GM12878 (cell line): ENCODE data around the gene ADRA2B. TPM values are rescaled to one million over a fixed set of nuclear protein-coding genes. Genes with fewer than 3 reads are reported as not detected.

ENCODE experiments used
- BCL3 ChIP-seq: IDR thresholded peaks from 2 replicates; pipeline ENCODE4 v1.6.1; 2011; ENCODE audit warnings: borderline replicate concordance, low read depth, mild to moderate bottlenecking, moderate library complexity, low read length; ENCODE audit not compliant: insufficient read depth, poor library complexity, severe bottlenecking
- CBX3 ChIP-seq: fragments of 200-600 bp; sonication (generic); IDR thresholded peaks from 2 replicates; pipeline ENCODE4 v1.6.1; 2016; ENCODE audit warnings: low read depth, borderline replicate concordance
- CEBPB ChIP-seq, 2 experiments: fragments of 150-350 bp in 1 of 2; IDR thresholded peaks; 2 replicates each; pipeline ENCODE4 v1.6.1; 2012 to 2014; ENCODE audit warnings: low read depth in 2 of 2, low read length in 2 of 2, borderline replicate concordance in 1 of 2, inconsistent platforms in 1 of 2
- CHD1 ChIP-seq: IDR thresholded peaks from 2 replicates; pipeline ENCODE4 v1.6.1; 2012; ENCODE audit warnings: low read depth, low read length, improper control_type of control experiment
- CHD2 ChIP-seq: IDR thresholded peaks from 2 replicates; pipeline ENCODE4 v1.6.1; 2011; ENCODE audit warnings: low read depth, low read length, improper control_type of control experiment, borderline replicate concordance
- ETV6 ChIP-seq, 2 experiments: fragments of 450-650 bp in 1 of 2; IDR thresholded peaks in 1 of 2; conservative IDR thresholded peaks in 1 of 2; 2 replicates each; pipeline ENCODE4 v1.6.1; 2014; ENCODE audit warnings: antibody characterized with exemption in 1 of 2, borderline replicate concordance in 1 of 2, low read depth in 1 of 2, mild to moderate bottlenecking in 1 of 2, moderate library complexity in 1 of 2
- HCFC1 ChIP-seq: fragments of 150-350 bp; IDR thresholded peaks from 2 replicates; pipeline ENCODE4 v1.6.1; 2014; ENCODE audit warnings: low read length
- IKZF1 ChIP-seq: fragments of 450-650 bp; conservative IDR thresholded peaks from 2 replicates; pipeline ENCODE4 v1.6.1; 2017; ENCODE audit warnings: antibody characterized with exemption, mild to moderate bottlenecking
- IRF5 ChIP-seq: fragments of 450-650 bp; IDR thresholded peaks from 2 replicates; pipeline ENCODE4 v1.6.1; 2017; ENCODE audit warnings: borderline replicate concordance
- KLF5 ChIP-seq: fragments of 450-650 bp; IDR thresholded peaks from 2 replicates; pipeline ENCODE4 v1.6.1; 2014; ENCODE audit warnings: mild to moderate bottlenecking; ENCODE audit not compliant: partially characterized antibody
- MEF2A ChIP-seq: IDR thresholded peaks from 2 replicates; pipeline ENCODE4 v1.6.1; 2011; ENCODE audit warnings: low read depth, mild to moderate bottlenecking, low read length, moderate library complexity; ENCODE audit not compliant: insufficient read depth
- NFIC ChIP-seq: IDR thresholded peaks from 2 replicates; pipeline ENCODE4 v1.6.1; 2012; ENCODE audit warnings: low read depth, mild to moderate bottlenecking, inconsistent platforms, low read length, moderate library complexity
- PAX5 ChIP-seq: IDR thresholded peaks from 2 replicates; pipeline ENCODE4 v1.6.1; 2011; ENCODE audit warnings: low read depth, low read length, borderline replicate concordance
- POLR2AphosphoS2 ChIP-seq: IDR thresholded peaks from 2 replicates; pipeline ENCODE4 v1.6.1; 2011; ENCODE audit warnings: low read depth, mild to moderate bottlenecking, low read length, improper control_type of control experiment, moderate library complexity
- POU2F2 ChIP-seq: IDR thresholded peaks from 3 replicates; pipeline ENCODE4 v1.6.1; 2011; ENCODE audit warnings: low read depth, mild to moderate bottlenecking, low read length, borderline replicate concordance
- RELA ChIP-seq: fragments of 450-650 bp; IDR thresholded peaks from 2 replicates; pipeline ENCODE4 v1.8.0; 2014; ENCODE audit warnings: borderline replicate concordance; ENCODE audit not compliant: partially characterized antibody
- SP1 ChIP-seq: IDR thresholded peaks from one replicate; pipeline ENCODE4 v1.6.1; 2011; ENCODE audit warnings: low read depth, low read length
- STAT1 ChIP-seq: fragments of 450-650 bp; conservative IDR thresholded peaks from 2 replicates; pipeline ENCODE4 v1.6.1; 2014; ENCODE audit warnings: antibody characterized with exemption, mild to moderate bottlenecking
- WRNIP1 ChIP-seq: IDR thresholded peaks from 2 replicates; pipeline ENCODE4 v1.6.1; 2011; ENCODE audit warnings: low read depth, low read length, improper control_type of control experiment, borderline replicate concordance
- ZBED1 ChIP-seq: IDR thresholded peaks from 2 replicates; pipeline ENCODE4 v1.6.1; 2016; ENCODE audit warnings: borderline replicate concordance
- ZBTB33 ChIP-seq: fragments of 450-650 bp; IDR thresholded peaks from 2 replicates; pipeline ENCODE4 v1.6.1; 2017; ENCODE audit warnings: mild to moderate bottlenecking
- ZNF217 ChIP-seq: fragments of 450-650 bp; IDR thresholded peaks from 2 replicates; pipeline ENCODE4 v1.6.1; 2017; ENCODE audit warnings: antibody characterized with exemption, mild to moderate bottlenecking
- ZNF24 ChIP-seq: fragments of 450-650 bp; IDR thresholded peaks from 2 replicates; pipeline ENCODE4 v1.6.1; 2017; ENCODE audit warnings: antibody characterized with exemption, mild to moderate bottlenecking
- ZNF274 ChIP-seq: IDR thresholded peaks from one replicate; pipeline ENCODE4 v1.8.0; 2011; ENCODE audit not compliant: insufficient read length, insufficient read depth
- polyA plus RNA-seq, 11 experiments: library from polyadenylated mRNA; depleted of rRNA in 4 of 11; unstranded in 6 of 11; stranded (reverse) in 5 of 11; fragments of >200 nt; fragmentation: Nextera tagmentation in 4 of 11; fragmentation: Illumina TruSeq in 1 of 11; extraction: Ambion mirVana in 4 of 11; extraction: Trizol in 1 of 11; gene quantifications; 1 replicate in 1 of 11; 2 replicates in 10 of 11; pipeline versions ENCODE4 v1.2.1 to v1.2.3, GENCODE V29; 2011 to 2016; ENCODE audit warnings: inconsistent platforms in 2 of 11, missing spikeins in 2 of 11, low read depth in 1 of 11
- total RNA-seq, 4 experiments: library from RNA; depleted of rRNA in 3 of 4; stranded (reverse); fragments of >200 nt in 3 of 4; fragmentation: Illumina TruSeq in 1 of 4; extraction: Trizol in 1 of 4; gene quantifications; 2 replicates each; pipeline versions ENCODE4 v1.2.1 to v1.2.3, GENCODE V29; 2013 to 2021
- TF ChIP-seq, protein P1 (sequence below): fragments of 450-650 bp; IDR thresholded peaks from 2 replicates; pipeline ENCODE4 v1.6.1; 2014; ENCODE audit warnings: mild to moderate bottlenecking

The ADRA2B gene
- total and polyA plus RNA-seq, 10 of the 15 experiments (the other 5 are each of a cell fraction or from before 2014, with no cell fraction given) = 0.01 to 0.10 (median 0.04) TPM; not detected in 6

DNA sequence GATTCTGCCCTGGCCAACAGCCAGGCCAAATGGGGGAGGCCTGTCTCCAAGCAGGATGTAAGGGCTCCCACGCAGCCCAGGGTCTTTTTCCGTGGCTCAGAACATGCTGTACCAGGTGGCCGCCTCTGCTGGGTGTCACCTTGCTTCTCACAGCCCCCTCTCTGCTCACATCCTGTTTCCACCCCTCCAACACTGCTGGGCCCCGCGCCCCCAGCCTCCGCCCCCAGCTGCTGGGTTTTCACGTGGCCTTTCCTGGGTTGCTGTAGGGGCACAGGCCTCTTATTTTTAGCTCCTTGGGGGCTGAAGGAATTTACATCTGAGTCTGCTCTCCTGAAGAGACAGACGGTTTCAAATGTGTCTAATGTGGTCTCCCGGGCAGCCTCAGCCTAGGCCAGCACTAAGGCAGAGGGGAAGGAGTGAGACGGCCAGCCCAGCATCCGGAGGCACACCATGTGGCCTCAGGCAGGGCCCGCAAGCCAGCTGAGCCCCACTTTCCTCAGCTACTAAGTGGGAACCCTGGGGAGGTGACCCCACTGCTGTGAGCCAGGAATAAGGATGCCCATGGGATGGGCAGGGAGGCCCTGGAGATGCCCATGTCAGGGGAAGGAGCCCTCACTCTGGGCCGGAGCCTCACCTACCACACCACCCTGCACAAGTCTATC, 47.5 kb upstream of the ADRA2B start (continued):
- TF ChIP-seq, protein P1, sequence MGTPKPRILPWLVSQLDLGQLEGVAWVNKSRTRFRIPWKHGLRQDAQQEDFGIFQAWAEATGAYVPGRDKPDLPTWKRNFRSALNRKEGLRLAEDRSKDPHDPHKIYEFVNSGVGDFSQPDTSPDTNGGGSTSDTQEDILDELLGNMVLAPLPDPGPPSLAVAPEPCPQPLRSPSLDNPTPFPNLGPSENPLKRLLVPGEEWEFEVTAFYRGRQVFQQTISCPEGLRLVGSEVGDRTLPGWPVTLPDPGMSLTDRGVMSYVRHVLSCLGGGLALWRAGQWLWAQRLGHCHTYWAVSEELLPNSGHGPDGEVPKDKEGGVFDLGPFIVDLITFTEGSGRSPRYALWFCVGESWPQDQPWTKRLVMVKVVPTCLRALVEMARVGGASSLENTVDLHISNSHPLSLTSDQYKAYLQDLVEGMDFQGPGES = no peak; the same call in 1 of the 2 replicates
- peak; percentile 84 for TF ChIP-seq SP1
- TF ChIP-seq ZNF217 = 0 out of 2 replicates have a peak, but pooled peaks have one; percentile 18
- peak; percentile 70; the same call in 1 of the 2 replicates for TF ChIP-seq POLR2AphosphoS2
- peak; percentile 75 for TF ChIP-seq KLF5
- TF ChIP-seq HCFC1 = peak; percentile 32; the same call in 1 of the 2 replicates
- TF ChIP-seq WRNIP1 = no peak
- peak; percentile 19 for TF ChIP-seq RELA
- TF ChIP-seq NFIC = no peak
- TF ChIP-seq PAX5 = peak; percentile 80
- TF ChIP-seq CBX3 = no peak
- no peak for TF ChIP-seq IRF5
- TF ChIP-seq ZNF274 = no peak
- TF ChIP-seq STAT1 = no peak
- peak; percentile 93 for TF ChIP-seq BCL3
- TF ChIP-seq CEBPB (IDR thresholded peaks at IDR 0.05; ENCODE audit: borderline replicate concordance in 1 of 2, low read depth in 2 of 2, low read length in 2 of 2) = no peak
- TF ChIP-seq CHD1 = 0 out of 2 replicates have a peak, but pooled peaks have one; percentile 65
- TF ChIP-seq POU2F2 = peak; percentile 68; the same call in 1 of the 3 replicates
- 0 out of 2 replicates have a peak, but pooled peaks have one; percentile 4 for TF ChIP-seq ZNF24
- peak; percentile 95 for TF ChIP-seq IKZF1
- peak; percentile 95 for TF ChIP-seq MEF2A
- peak in 1 of 2 experiments; percentile 82; a peak in 2 of 4 replicates for TF ChIP-seq ETV6 (conservative IDR thresholded peaks at IDR 0.05 in 1 of 2, IDR thresholded peaks at IDR 0.05 in 1 of 2; ENCODE audit: borderline replicate concordance in 1 of 2, low read depth in 1 of 2)
- no peak for TF ChIP-seq ZBTB33
- peak; percentile 86 for TF ChIP-seq CHD2
- TF ChIP-seq ZBED1 = peak; percentile 88
